ENCODE measurements around the gene BABAM2.

- TF ChIP-seq CTCF (IDR thresholded peaks at IDR 0.05) (no peak), EP300 (IDR thresholded peaks at IDR 0.05) (no peak), POLR2AphosphoS5 (IDR thresholded peaks at IDR 0.05) (no peak)
Observed at GRCh38 chr2:28021898-28022297, 131.4 kb downstream of the BABAM2 start.

Measured in sigmoid colon (tissue), 4 donors.